ENCODE data around the gene DENND4B.

GRCh38 chr1:153944005-153944826, 2.3 kb downstream of the DENND4B start:
- no peak for TF ChIP-seq CTCF (IDR thresholded peaks at IDR 0.05)
- TF ChIP-seq POLR2A (IDR thresholded peaks at IDR 0.05): no peak
- TF ChIP-seq POLR2AphosphoS5 (IDR thresholded peaks at IDR 0.05): no peak
